ENCODE measurements around the gene C5orf58.
"Not testable (repeated sequence)": the region's sequence is repeated elsewhere in the genome, so short reads cannot be mapped to it uniquely, and the experiment has no call there.

Gene C5orf58

GRCh38 chr5:170246126-170246870, 13.5 kb downstream of the C5orf58 start:
- no peak overlapping the region for H3K9ac ChIP-seq (ENCODE audit: low read depth, low read length)
- no peaks in the 10 kb centered on the region for H3K9me3 ChIP-seq (ENCODE audit: insufficient read depth, low read length, severe bottlenecking)
- H2AFZ ChIP-seq (ENCODE audit: low read depth, low read length), result no peak overlapping the region
- H3K4me3 ChIP-seq (ENCODE audit: low read depth in 1 of 2, low read length in 2 of 2), result no peak overlapping the region
- no peak for TF ChIP-seq CTCF (IDR thresholded peaks at IDR 0.05; ENCODE audit: borderline replicate concordance, extremely low read depth, low read length, poor library complexity, severe bottlenecking)
- H3K27me3 ChIP-seq (ENCODE audit: insufficient read depth, low read length, poor library complexity), result no peaks in the 10 kb centered on the region
- H3K27ac ChIP-seq (ENCODE audit: low read length), result no peak overlapping the region
- no peaks in the 10 kb centered on the region for H4K20me1 ChIP-seq (ENCODE audit: insufficient read depth, low read length)
- no peak overlapping the region for H3K4me2 ChIP-seq (ENCODE audit: insufficient read depth, low read length)
- no peak for DNase-seq
- no peaks in the 10 kb centered on the region for H3K79me2 ChIP-seq (ENCODE audit: insufficient read depth, low read length)
- no peak for ATAC-seq (ENCODE audit: insufficient read depth, low read depth)
- H3K4me1 ChIP-seq (ENCODE audit: insufficient read depth, low read length), result no peaks in the 10 kb centered on the region
- peaks cover 57% of the 10 kb centered on the region for H3K36me3 ChIP-seq (ENCODE audit: insufficient read depth, low read length)

- no peak for DNase-seq
- H3K4me1 ChIP-seq (ENCODE audit: insufficient read depth, low read length), result no peaks in the 10 kb centered on the region
- peaks cover 68% of the 10 kb centered on the region for H3K36me3 ChIP-seq (ENCODE audit: insufficient read depth, low read length)
- H3K27ac ChIP-seq (ENCODE audit: low read length), result no peak overlapping the region
- H3K9ac ChIP-seq (ENCODE audit: low read depth, low read length), result no peak overlapping the region
- no peak overlapping the region for H3K4me3 ChIP-seq (ENCODE audit: low read depth in 1 of 2, low read length in 2 of 2)
- no peaks in the 10 kb centered on the region for H3K9me3 ChIP-seq (ENCODE audit: insufficient read depth, low read length, severe bottlenecking)
- no peaks in the 10 kb centered on the region for H3K79me2 ChIP-seq (ENCODE audit: insufficient read depth, low read length)
- ATAC-seq (ENCODE audit: insufficient read depth, low read depth), result no peak
- H3K4me2 ChIP-seq (ENCODE audit: insufficient read depth, low read length), result no peak overlapping the region
- H3K27me3 ChIP-seq (ENCODE audit: insufficient read depth, low read length, poor library complexity), result no peaks in the 10 kb centered on the region
- no peaks in the 10 kb centered on the region for H4K20me1 ChIP-seq (ENCODE audit: insufficient read depth, low read length)
- TF ChIP-seq CTCF (IDR thresholded peaks at IDR 0.05; ENCODE audit: borderline replicate concordance, extremely low read depth, low read length, poor library complexity, severe bottlenecking) (no peak), EZH2 (IDR thresholded peaks at IDR 0.05; ENCODE audit: borderline replicate concordance, low read depth, low read length, severe bottlenecking) (no peak)
- H2AFZ ChIP-seq (ENCODE audit: low read depth, low read length), result no peak overlapping the region
Measured at GRCh38 chr5:170247363-170247762, 14.6 kb downstream of the C5orf58 start.

- no peak overlapping the region for H3K27ac ChIP-seq (ENCODE audit: low read length)
- ATAC-seq (ENCODE audit: insufficient read depth, low read depth), result no peak
- no peaks in the 10 kb centered on the region for H3K27me3 ChIP-seq (ENCODE audit: insufficient read depth, low read length, poor library complexity)
- TF ChIP-seq EZH2 (IDR thresholded peaks at IDR 0.05; ENCODE audit: borderline replicate concordance, low read depth, low read length, severe bottlenecking), result no peak
- H3K4me2 ChIP-seq (ENCODE audit: insufficient read depth, low read length), result no peak overlapping the region
- no peaks in the 10 kb centered on the region for H4K20me1 ChIP-seq (ENCODE audit: insufficient read depth, low read length)
- no peaks in the 10 kb centered on the region for H3K4me1 ChIP-seq (ENCODE audit: insufficient read depth, low read length)
- no peak for DNase-seq
- no peak overlapping the region for H3K9ac ChIP-seq (ENCODE audit: low read depth, low read length)
- no peak overlapping the region for H3K4me3 ChIP-seq (ENCODE audit: low read depth in 1 of 2, low read length in 2 of 2)
- H3K36me3 ChIP-seq (ENCODE audit: insufficient read depth, low read length), result peaks cover 76% of the 10 kb centered on the region
- no peak overlapping the region for H2AFZ ChIP-seq (ENCODE audit: low read depth, low read length)
- no peaks in the 10 kb centered on the region for H3K79me2 ChIP-seq (ENCODE audit: insufficient read depth, low read length)
- no peaks in the 10 kb centered on the region for H3K9me3 ChIP-seq (ENCODE audit: insufficient read depth, low read length, severe bottlenecking)
Measured at GRCh38 chr5:170248172-170248930, 15.6 kb downstream of the C5orf58 start.

GRCh38 chr5:170248931-170249227, 16.1 kb downstream of the C5orf58 start:
- not testable (repeated sequence) for H4K20me1 ChIP-seq (ENCODE audit: insufficient read depth, low read length); H3K9ac ChIP-seq (ENCODE audit: low read depth, low read length); DNase-seq; ATAC-seq (ENCODE audit: insufficient read depth, low read depth); H2AFZ ChIP-seq (ENCODE audit: low read depth, low read length); H3K9me3 ChIP-seq (ENCODE audit: insufficient read depth, low read length, severe bottlenecking); H3K4me2 ChIP-seq (ENCODE audit: insufficient read depth, low read length); H3K27me3 ChIP-seq (ENCODE audit: insufficient read depth, low read length, poor library complexity); H3K27ac ChIP-seq (ENCODE audit: low read length); H3K4me3 ChIP-seq (ENCODE audit: low read depth in 1 of 2, low read length in 2 of 2); H3K4me1 ChIP-seq (ENCODE audit: insufficient read depth, low read length); H3K79me2 ChIP-seq (ENCODE audit: insufficient read depth, low read length)
- H3K36me3 ChIP-seq (ENCODE audit: insufficient read depth, low read length), result peaks cover 81% of the 10 kb centered on the region
